Psoas muscle (tissue), 8 donors: ENCODE results near the gene S100P. TPM values are rescaled to one million over a fixed set of nuclear protein-coding genes. Genes with fewer than 3 reads are reported as not detected.
"Not testable (repeated sequence)": the region's sequence is repeated elsewhere in the genome, so short reads cannot be mapped to it uniquely, and the experiment has no call there.

Experiments
- ATAC-seq, 4 donors: fragments of 200-7000 bp; cut with Tn5 transposase; one replicate each; pipeline ENCODE4 v1.9.1; 2020; ENCODE audit warnings: moderate library complexity in 3 of 4, mild to moderate bottlenecking in 2 of 4
- DNase-seq, 2 donors: peaks; one replicate each; pipeline ENCODE4 v3.0.0-alpha.2; 2020
- H3K27ac ChIP-seq: fragments of 200-600 bp; one replicate; pipeline ENCODE4 v1.8.0; 2022
- H3K27me3 ChIP-seq, 3 donors: fragments of 200-600 bp in 1 of 3; one replicate each; pipeline versions ENCODE4 v1.6.1 to v1.8.0; 2013 to 2022; ENCODE audit warnings: low read length in 2 of 3, mild to moderate bottlenecking in 2 of 3, moderate library complexity in 1 of 3; ENCODE audit not compliant: insufficient read depth in 3 of 3
- H3K36me3 ChIP-seq, 2 donors: fragments of 200-600 bp in 1 of 2; one replicate each; pipeline versions ENCODE4 v1.6.1 to v1.8.0; 2013 to 2022; ENCODE audit warnings: low read depth in 1 of 2, mild to moderate bottlenecking in 1 of 2, moderate library complexity in 1 of 2; ENCODE audit not compliant: insufficient read depth in 1 of 2
- H3K4me1 ChIP-seq: fragments of 200-600 bp; one replicate; pipeline ENCODE4 v1.8.0; 2022
- H3K4me3 ChIP-seq: fragments of 200-600 bp; one replicate; pipeline ENCODE4 v1.8.0; 2022; ENCODE audit warnings: mild to moderate bottlenecking
- H3K9me3 ChIP-seq: fragments of 200-600 bp; one replicate; pipeline ENCODE4 v1.8.0; 2022
- CTCF ChIP-seq: fragments of 200-600 bp; IDR thresholded peaks from one replicate; pipeline ENCODE4 v1.8.0; 2022; ENCODE audit warnings: antibody characterized with exemption
- WGBS, 3 donors: extraction: QIAGEN DNeasy Blood & Tissue Kit; methylation state at CpG; one replicate each; pipeline versions ENCODE4 v1.1.6 to v1.1.7; 2013; 5-methylcytosine and 5-hydroxymethylcytosine counted together
- intact Hi-C, 2 donors: fragments of 100-400 bp; cut with DNase I; formaldehyde crosslinking; loops; one replicate each; pipeline versions ENCODE4 v1.11.0 to v1.14.2; 2022
- polyA plus RNA-seq, 3 donors: library from polyadenylated mRNA; stranded (reverse); fragments of 200-250 nt; gene quantifications; one replicate each; pipeline ENCODE4 v1.2.3, GENCODE V29; 2013
- total RNA-seq, 4 donors: library from RNA; stranded (reverse); fragmentation: NEBNext Ultra II Directional in 2 of 4; extraction: Animal tissue kit (Norgen Biotek cat#: 25700) in 2 of 4; gene quantifications; one replicate each; pipeline versions ENCODE4 v1.2.1 to v1.2.4, GENCODE V29; 2021 to 2023
- donor health status: healthy with polysubstance abuse.
- donor health status: DM: no; HTN: no; CAD: no; lungs with moderate emphysema.
- donor health status: Bipolar disorder and iron deficiency.
- donor health status: healthy.
- donor health status: DM: yes; HTN: yes; CAD: no.
- donor health status: DM: no; HTN: no; CAD: no.
- donor health status: DM: no; HTN: no; CAD: no.
- donor health status: DM: yes; HTN: yes; CAD: no.

S100P gene
- total and polyA plus RNA-seq, 7 donors: 0.34 to 1.5 (median 0.36) TPM; not detected in 1

- Histone ChIP-seq H3K36me3 (peaks cover 0 to 18% of the 10 kb centered on the region in 2 donors), H3K27ac (no peak overlapping the region), H3K4me3 (no peak overlapping the region), H3K9me3 (no peaks in the 10 kb centered on the region), H3K4me1 (peaks cover 20% of the 10 kb centered on the region), H3K27me3 (no peaks in the 10 kb centered on the region)
- ATAC-seq (no peak), DNase-seq (no peak)
- WGBS, 3 donors: 92% methylated on average over 1 of the region's 1 CpG
- no peak for TF ChIP-seq CTCF
- intact Hi-C loops: loop anchor here in 1 of 2 donors (2.0 kb wide), 1 partner anchor 31 kb away; the partner anchor contains the start of gene MRFAP1
These were observed 22.0 kb upstream of the S100P start for GRCh38 chr4:6671648-6672047.

- no peaks in the 10 kb centered on the region for H3K27me3 ChIP-seq
- TF ChIP-seq CTCF: no peak
- intact Hi-C loops: no loop called here
- WGBS, 3 donors: 96% methylated on average over 18 to 19 of the region's 19 CpGs
- ATAC-seq (no peak), DNase-seq (no peak)
- H3K9me3 ChIP-seq: no peaks in the 10 kb centered on the region
- H3K4me3 ChIP-seq: no peak overlapping the region
- peaks cover 24% of the 10 kb centered on the region for H3K4me1 ChIP-seq
- H3K36me3 ChIP-seq: peaks cover 0 to 18% of the 10 kb centered on the region in 2 donors
- no peak overlapping the region for H3K27ac ChIP-seq
These were observed 21.5 kb upstream of the S100P start for GRCh38 chr4:6672131-6672530.

GRCh38 chr4:6672541-6673190 lies 21.0 kb upstream of the S100P start:
- Histone ChIP-seq H3K4me1 (peaks cover 30% of the 10 kb centered on the region), H3K36me3 (peaks cover 0 to 18% of the 10 kb centered on the region in 2 donors), H3K27ac (peak overlapping the region; percentile 90), H3K4me3 (peak overlapping the region; percentile 78)
- H3K9me3 ChIP-seq, ATAC-seq, intact Hi-C loops, H3K27me3 ChIP-seq: not testable (repeated sequence)
- WGBS, 3 donors: 96 to 98% (median 97%) methylated on average over 21 to 34 of the region's 34 CpGs
- DNase-seq: peak in 1 of 2 donors; percentile 46

- H3K27me3 ChIP-seq, intact Hi-C loops, H3K9me3 ChIP-seq: not testable (repeated sequence)
- ATAC-seq (peak in 3 of 4 donors; percentile 17 to 62 (median 51)), DNase-seq (peak in 1 of 2 donors; percentile 65)
- WGBS, 3 donors: 26 to 29% (median 27%) methylated on average over 12 to 14 of the region's 14 CpGs
- Histone ChIP-seq H3K4me3 (peak overlapping the region; percentile 78), H3K36me3 (peaks cover 0 to 17% of the 10 kb centered on the region in 2 donors), H3K4me1 (peaks cover 31% of the 10 kb centered on the region), H3K27ac (peak overlapping the region; percentile 90)
These were observed 20.5 kb upstream of the S100P start for GRCh38 chr4:6673191-6673659.

GRCh38 chr4:6673660-6674499 lies 19.8 kb upstream of the S100P start:
- no peak for TF ChIP-seq CTCF
- WGBS, 3 donors: 1% methylated on average over 76 to 89 of the region's 89 CpGs
- Histone ChIP-seq H3K27ac (peak overlapping the region; percentile 90), H3K36me3 (peaks cover 0 to 10% of the 10 kb centered on the region in 2 donors), H3K4me3 (peak overlapping the region; percentile 78), H3K4me1 (peaks cover 31% of the 10 kb centered on the region), H3K9me3 (no peaks in the 10 kb centered on the region), H3K27me3 (no peaks in the 10 kb centered on the region)
- intact Hi-C loops: no loop called here
- DNase-seq (peak; percentile 92 to 98), ATAC-seq (peak; percentile 94 to 96 (median 94))
